ENCODE data around the gene GPRIN1.

Gene GPRIN1

GRCh38 chr5:176629317-176629852 is 19.4 kb upstream of the GPRIN1 start:
- Histone ChIP-seq H3K9me3 (ENCODE audit: insufficient read depth, low read length) (no peaks in the 10 kb centered on the region), H4K20me1 (ENCODE audit: low read depth, low read length) (no peaks in the 10 kb centered on the region), H3K4me2 (ENCODE audit: low read depth, low read length, poor library complexity, severe bottlenecking) (no peak overlapping the region), H3K9me2 (replicated peaks; ENCODE audit: insufficient read depth, low read length) (no peaks in the 10 kb centered on the region), H3K27me3 (ENCODE audit: low read length) (no peaks in the 10 kb centered on the region), H2AFZ (ENCODE audit: low read depth, low read length, severe bottlenecking) (no peak overlapping the region), H3K36me3 (ENCODE audit: low read length) (no peaks in the 10 kb centered on the region), H3K79me2 (ENCODE audit: insufficient read depth, low read length) (no peaks in the 10 kb centered on the region), H3K27ac (ENCODE audit: low read depth, low read length) (no peak overlapping the region), H3F3A (ENCODE audit: insufficient read depth) (no peaks in the 10 kb centered on the region), H3K9ac (ENCODE audit: low read length) (no peak overlapping the region), H3K4me3 (ENCODE audit: insufficient read depth, low read length, poor library complexity, severe bottlenecking) (no peak overlapping the region)
- no peak for TF ChIP-seq EZH2phosphoT487 (conservative IDR thresholded peaks at IDR 0.05; ENCODE audit: low read length)
- no peak for TF ChIP-seq CTCF (IDR thresholded peaks at IDR 0.05; ENCODE audit: insufficient read depth, low read length, poor library complexity, severe bottlenecking)

- H3F3A ChIP-seq (ENCODE audit: insufficient read depth), result no peaks in the 10 kb centered on the region
- no peak overlapping the region for H3K27ac ChIP-seq (ENCODE audit: low read depth, low read length)
- no peak overlapping the region for H3K4me3 ChIP-seq (ENCODE audit: insufficient read depth, low read length, poor library complexity, severe bottlenecking)
- no peak overlapping the region for H3K4me2 ChIP-seq (ENCODE audit: low read depth, low read length, poor library complexity, severe bottlenecking)
- H3K79me2 ChIP-seq (ENCODE audit: insufficient read depth, low read length), result no peaks in the 10 kb centered on the region
- TF ChIP-seq EZH2phosphoT487 (conservative IDR thresholded peaks at IDR 0.05; ENCODE audit: low read length), result no peak
- no peak for TF ChIP-seq CTCF (IDR thresholded peaks at IDR 0.05; ENCODE audit: insufficient read depth, low read length, poor library complexity, severe bottlenecking)
- H3K36me3 ChIP-seq (ENCODE audit: low read length), result no peaks in the 10 kb centered on the region
- no peaks in the 10 kb centered on the region for H4K20me1 ChIP-seq (ENCODE audit: low read depth, low read length)
- no peaks in the 10 kb centered on the region for H3K27me3 ChIP-seq (ENCODE audit: low read length)
- no peak overlapping the region for H2AFZ ChIP-seq (ENCODE audit: low read depth, low read length, severe bottlenecking)
- no peaks in the 10 kb centered on the region for H3K9me3 ChIP-seq (ENCODE audit: insufficient read depth, low read length)
- no peaks in the 10 kb centered on the region for H3K9me2 ChIP-seq (replicated peaks; ENCODE audit: insufficient read depth, low read length)
- no peak overlapping the region for H3K9ac ChIP-seq (ENCODE audit: low read length)
These were observed 18.7 kb upstream of the GPRIN1 start for GRCh38 chr5:176628406-176629228.

- H3K9me2 ChIP-seq (replicated peaks; ENCODE audit: insufficient read depth, low read length), result no peaks in the 10 kb centered on the region
- H3K27me3 ChIP-seq (ENCODE audit: low read length), result no peaks in the 10 kb centered on the region
- no peaks in the 10 kb centered on the region for H3K9me3 ChIP-seq (ENCODE audit: insufficient read depth, low read length)
- H4K20me1 ChIP-seq (ENCODE audit: low read depth, low read length), result no peaks in the 10 kb centered on the region
- no peaks in the 10 kb centered on the region for H3F3A ChIP-seq (ENCODE audit: insufficient read depth)
- H3K4me2 ChIP-seq (ENCODE audit: low read depth, low read length, poor library complexity, severe bottlenecking), result no peak overlapping the region
- H3K36me3 ChIP-seq (ENCODE audit: low read length), result no peaks in the 10 kb centered on the region
- H2AFZ ChIP-seq (ENCODE audit: low read depth, low read length, severe bottlenecking), result no peak overlapping the region
- TF ChIP-seq EZH2phosphoT487 (conservative IDR thresholded peaks at IDR 0.05; ENCODE audit: low read length) (no peak), CTCF (IDR thresholded peaks at IDR 0.05; ENCODE audit: insufficient read depth, low read length, poor library complexity, severe bottlenecking) (no peak)
- no peak overlapping the region for H3K9ac ChIP-seq (ENCODE audit: low read length)
- no peak overlapping the region for H3K4me3 ChIP-seq (ENCODE audit: insufficient read depth, low read length, poor library complexity, severe bottlenecking)
- no peak overlapping the region for H3K27ac ChIP-seq (ENCODE audit: low read depth, low read length)
- no peaks in the 10 kb centered on the region for H3K79me2 ChIP-seq (ENCODE audit: insufficient read depth, low read length)
These were observed 17.6 kb upstream of the GPRIN1 start for GRCh38 chr5:176627582-176627981.

All from SU-DHL-6 (cell line).